HCT116 (cell line): ENCODE data around the gene ANKRD60. TPM values are rescaled to one million over a fixed set of nuclear protein-coding genes. Genes with fewer than 3 reads are reported as not detected.

Experiments
- ATAC-seq: fragments of 200-7000 bp; cut with Tn5 transposase; 2 replicates; pipeline ENCODE4 v1.9.1; 2020; ENCODE audit warnings: mild to moderate bottlenecking, moderate library complexity
- BruUV-seq: library from RNA; stranded (reverse); fragments of 400-500 nt; replicated peaks from 2 replicates; lab custom pipeline; 2021; lab: Mats Ljungman, UMichigan
- CTCF ChIA-PET: fragments of 300-600 bp; sonication (Branson Sonifier 250); formaldehyde crosslinking; loops from one replicate; lab custom pipeline; 2021; ENCODE audit warnings: antibody characterized with exemption; lab: Charles Lee
- POLR2A ChIA-PET: fragments of 300-600, 350-600 bp; sonication (Branson Sonifier 250); formaldehyde crosslinking; loops from one replicate; lab custom pipeline; 2021; ENCODE audit warnings: antibody characterized with exemption; lab: Charles Lee
- RAD21 ChIA-PET, 2 experiments: fragments of 300-600 bp; sonication (Branson Sonifier 250); formaldehyde crosslinking; loops; one replicate each; lab custom pipeline; 2023; ENCODE audit warnings: low total read pairs in 2 of 2; ENCODE audit not compliant: uncharacterized antibody in 2 of 2, unreplicated experiment in 2 of 2, low non-redundant PET in 1 of 2; lab: Charles Lee
- DNase-seq: peaks from one replicate; pipeline ENCODE4 v3.0.0-alpha.2; 2010; ENCODE audit warnings: low read depth, low spot score
- H2AFZ ChIP-seq: fragments of 200-600 bp; shearing (Covaris generic), sonication (generic); 2 replicates; pipeline ENCODE4 v1.6.1; 2017; ENCODE audit warnings: low read depth, mixed run types, mixed read lengths, antibody characterized with exemption, low read length; ENCODE audit not compliant: poor library complexity, severe bottlenecking
- H3K27ac ChIP-seq: 2 replicates; pipeline ENCODE4 v1.5.1; 2012; ENCODE audit warnings: low read depth, low read length
- H3K27me3 ChIP-seq: fragments of 200-600 bp; sonication (generic); 2 replicates; pipeline ENCODE4 v1.6.1; 2016; ENCODE audit warnings: mixed run types, low read length, mixed read lengths; ENCODE audit not compliant: insufficient read depth
- H3K36me3 ChIP-seq, 2 experiments: fragments of 200-500 bp in 1 of 2; fragments of 200-600 bp in 1 of 2; sonication (Bioruptor generic) in 1 of 2; sonication (generic) in 1 of 2; 2 replicates each; pipeline versions ENCODE4 v1.5.1 to v1.6.1; 2014 to 2016; ENCODE audit warnings: low read length in 2 of 2, inconsistent platforms in 1 of 2, mixed read lengths in 1 of 2, mixed run types in 1 of 2; ENCODE audit not compliant: insufficient read depth in 2 of 2, control insufficient read depth in 1 of 2
- H3K4me1 ChIP-seq, 2 experiments: fragments of 200-600 bp in 1 of 2; sonication (generic) in 1 of 2; 2 replicates each; pipeline versions ENCODE4 v1.5.1 to v1.6.1; 2012 to 2017; ENCODE audit warnings: low read length in 2 of 2, inconsistent platforms in 1 of 2, mild to moderate bottlenecking in 1 of 2, mixed read lengths in 1 of 2, mixed run types in 1 of 2, moderate library complexity in 1 of 2; ENCODE audit not compliant: insufficient read depth in 2 of 2, control insufficient read depth in 1 of 2
- H3K4me2 ChIP-seq: fragments of 200-600 bp; sonication (generic); 2 replicates; pipeline ENCODE4 v1.6.1; 2017; ENCODE audit warnings: mixed run types, low read length, mixed read lengths
- H3K4me3 ChIP-seq, 2 experiments: fragments of 200-600 bp in 1 of 2; sonication (generic) in 1 of 2; replicated peaks in 1 of 2; 2 replicates each; pipeline ENCODE4 v1.5.1; 2011 to 2016; ENCODE audit warnings: low read length in 2 of 2, control low read depth in 1 of 2, low read depth in 1 of 2, mild to moderate bottlenecking in 1 of 2, mixed read lengths in 1 of 2, mixed run types in 1 of 2
- H3K79me2 ChIP-seq: fragments of 200-600 bp; sonication (generic); 2 replicates; pipeline ENCODE4 v1.6.1; 2017; ENCODE audit warnings: mild to moderate bottlenecking, mixed run types, low read length, moderate library complexity, mixed read lengths; ENCODE audit not compliant: insufficient read depth
- H3K9ac ChIP-seq: fragments of 200-600 bp; sonication (generic); 2 replicates; pipeline ENCODE4 v1.6.1; 2016; ENCODE audit warnings: low read length, mixed read lengths
- H3K9me2 ChIP-seq: fragments of 200-600 bp; sonication (generic), shearing (Covaris generic); 2 replicates; pipeline ENCODE4 v1.6.1; 2017; ENCODE audit warnings: mixed run types, mild to moderate bottlenecking, moderate library complexity; ENCODE audit not compliant: insufficient read depth
- H3K9me3 ChIP-seq, 2 experiments: fragments of 200-500 bp in 1 of 2; fragments of 200-600 bp in 1 of 2; sonication (Bioruptor generic) in 1 of 2; sonication (generic) in 1 of 2; 2 replicates each; pipeline ENCODE4 v1.6.1; 2014 to 2017; ENCODE audit warnings: low read length in 2 of 2, mixed read lengths in 2 of 2, inconsistent platforms in 1 of 2, low read depth in 1 of 2, mild to moderate bottlenecking in 1 of 2, mixed run types in 1 of 2, moderate library complexity in 1 of 2; ENCODE audit not compliant: control insufficient read depth in 1 of 2, insufficient read depth in 1 of 2
- H4K20me1 ChIP-seq: fragments of 200-600 bp; sonication (generic), shearing (Covaris generic); 2 replicates; pipeline ENCODE4 v1.6.1; 2017; ENCODE audit warnings: mixed run types, mild to moderate bottlenecking, moderate library complexity; ENCODE audit not compliant: insufficient read depth
- CBX3 ChIP-seq: IDR thresholded peaks from 2 replicates; pipeline ENCODE4 v1.6.1; 2012; ENCODE audit warnings: low read depth
- CTCF ChIP-seq, 3 experiments: fragments of 200-600 bp in 1 of 3; sonication (generic) in 1 of 3; IDR thresholded peaks in 2 of 3; conservative IDR thresholded peaks in 1 of 3; 2 replicates each; pipeline ENCODE4 v1.5.1; 2012 to 2017; ENCODE audit warnings: low read depth in 2 of 3, low read length in 2 of 3, antibody characterized with exemption in 1 of 3, borderline replicate concordance in 1 of 3, control low read depth in 1 of 3, mild to moderate bottlenecking in 1 of 3, mixed read lengths in 1 of 3, mixed run types in 1 of 3, moderate library complexity in 1 of 3; ENCODE audit not compliant: insufficient read depth in 1 of 3
- EZH2 ChIP-seq: fragments of 200-600 bp; sonication (generic); IDR thresholded peaks from 2 replicates; pipeline ENCODE4 v1.6.1; 2017; ENCODE audit warnings: antibody characterized with exemption, mixed run types
- FOSL1 ChIP-seq: IDR thresholded peaks from 2 replicates; pipeline ENCODE4 v1.6.1; 2012; ENCODE audit warnings: low read depth
- JUND ChIP-seq: IDR thresholded peaks from 2 replicates; pipeline ENCODE4 v1.6.1; 2012
- MAX ChIP-seq: IDR thresholded peaks from 2 replicates; pipeline ENCODE4 v1.6.1; 2012
- POLR2A ChIP-seq: IDR thresholded peaks from 2 replicates; pipeline ENCODE4 v1.7.0; 2011; ENCODE audit warnings: borderline replicate concordance; ENCODE audit not compliant: insufficient read depth, insufficient read length; ENCODE audit errors: extremely low read depth
- POLR2AphosphoS5 ChIP-seq: IDR thresholded peaks from 2 replicates; pipeline ENCODE4 v1.6.1; 2011; ENCODE audit warnings: mild to moderate bottlenecking, low read depth, low read length, moderate library complexity
- RAD21 ChIP-seq: IDR thresholded peaks from 2 replicates; pipeline ENCODE4 v1.6.1; 2012; ENCODE audit warnings: low read depth, mild to moderate bottlenecking
- SIN3A ChIP-seq: IDR thresholded peaks from 2 replicates; pipeline ENCODE4 v1.6.1; 2012; ENCODE audit warnings: low read depth
- SRF ChIP-seq: IDR thresholded peaks from 2 replicates; pipeline ENCODE4 v1.6.1; 2012; ENCODE audit warnings: low read depth
- TCF7L2 ChIP-seq: IDR thresholded peaks from 2 replicates; pipeline ENCODE4 v1.7.0; 2011; ENCODE audit warnings: borderline replicate concordance, inconsistent platforms; ENCODE audit not compliant: insufficient read depth, insufficient read length; ENCODE audit errors: extremely low read depth
- YY1 ChIP-seq: IDR thresholded peaks from 2 replicates; pipeline ENCODE4 v1.6.1; 2011; ENCODE audit warnings: low read length, low read depth, moderate library complexity, mild to moderate bottlenecking; ENCODE audit not compliant: insufficient replicate concordance; ENCODE audit errors: extremely low read depth
- ZBTB33 ChIP-seq: IDR thresholded peaks from 2 replicates; pipeline ENCODE4 v1.6.1; 2011; ENCODE audit warnings: mild to moderate bottlenecking, low read length, moderate library complexity; ENCODE audit not compliant: insufficient replicate concordance; ENCODE audit errors: extremely low read depth
- ZFX ChIP-seq: fragments of 450-650 bp; IDR thresholded peaks from 2 replicates; pipeline ENCODE4 v1.6.1; 2017
- ZNF274 ChIP-seq: fragments of 200-500 bp; sonication (Bioruptor generic); IDR thresholded peaks from 2 replicates; pipeline ENCODE4 v1.6.1; 2014; ENCODE audit warnings: mild to moderate bottlenecking, low read depth, low read length, inconsistent platforms
- intact Hi-C: fragments of 100-400 bp; cut with micrococcal nuclease; formaldehyde crosslinking; loops from 2 replicates; pipeline ENCODE4 v1.10.0; 2022
- total RNA-seq: library from RNA; stranded (reverse); gene quantifications from one replicate; pipeline ENCODE4 v1.2.1, GENCODE V29; 2021; ENCODE audit not compliant: unreplicated experiment

Gene ANKRD60
- total RNA-seq, 1 experiment from 2014 or later: not detected

GRCh38 chr20:58243653-58244410, 15.4 kb upstream of the ANKRD60 start:
- POLR2A ChIA-PET: no interaction called here
- no TSS peak for BruUV-seq
- Histone ChIP-seq H3K4me2 (no peak overlapping the region), H3K27ac (no peak overlapping the region), H3K9me2 (no peaks in the 10 kb centered on the region), H3K4me1 (no peaks in the 10 kb centered on the region), H3K9ac (no peak overlapping the region), H3K36me3 (peaks cover 3 to 5% of the 10 kb centered on the region in 2 experiments; a peak in 1 of 4 replicates), H3K9me3 (no peaks in the 10 kb centered on the region), H4K20me1 (no peaks in the 10 kb centered on the region), H2AFZ (no peak overlapping the region), H3K4me3 (no peak overlapping the region), H3K79me2 (no peaks in the 10 kb centered on the region), H3K27me3 (no peaks in the 10 kb centered on the region)
- CTCF ChIA-PET: interaction anchor here (2.2 kb wide), 1 partner anchor 9 kb away, joined by 8 read pairs; no protein-coding TSS in a partner anchor
- no peak for DNase-seq
- ATAC-seq: no peak
- intact Hi-C loops: no loop called here
- RAD21 ChIA-PET: no interaction called here
- no peak for TF ChIP-seq SIN3A
- TF ChIP-seq ZNF274: no peak
- TF ChIP-seq JUND: no peak
- no peak for TF ChIP-seq CBX3

GRCh38 chr20:58242824-58243223, 14.4 kb upstream of the ANKRD60 start:
- Histone ChIP-seq H3K27me3 (no peaks in the 10 kb centered on the region), H3K79me2 (no peaks in the 10 kb centered on the region), H3K27ac (no peak overlapping the region), H3K4me3 (no peak overlapping the region), H3K9me2 (no peaks in the 10 kb centered on the region), H2AFZ (no peak overlapping the region), H3K4me2 (no peak overlapping the region), H4K20me1 (no peaks in the 10 kb centered on the region), H3K9me3 (no peaks in the 10 kb centered on the region), H3K4me1 (no peaks in the 10 kb centered on the region), H3K36me3 (peaks cover 3 to 5% of the 10 kb centered on the region in 2 experiments; a peak in 1 of 4 replicates), H3K9ac (no peak overlapping the region)
- ChIA-PET RAD21 (no interaction called here), POLR2A (no interaction called here), CTCF (interaction anchor here (2.2 kb wide), 1 partner anchor 8 kb away, joined by 8 read pairs; no protein-coding TSS in a partner anchor)
- TF ChIP-seq ZFX (no peak), TCF7L2 (no peak), MAX (no peak), FOSL1 (no peak), POLR2A (no peak), ZNF274 (no peak), JUND (no peak), POLR2AphosphoS5 (no peak), RAD21 (no peak), SRF (no peak), ZBTB33 (no peak), CTCF (IDR thresholded peaks at IDR 0.05 in 2 of 3, conservative IDR thresholded peaks at IDR 0.05 in 1 of 3; ENCODE audit: borderline replicate concordance in 1 of 3, insufficient read depth in 1 of 3, low read depth in 2 of 3, low read length in 2 of 3) (no peak), YY1 (no peak), EZH2 (no peak)
- no peak for ATAC-seq
- BruUV-seq: no TSS peak
- DNase-seq: no peak
- intact Hi-C loops: no loop called here
